HepG2 (cell line): ENCODE data around the gene CCDC88C. TPM values are rescaled to one million over a fixed set of nuclear protein-coding genes. Genes with fewer than 3 reads are reported as not detected.

ENCODE experiments used
- ADNP ChIP-seq: sonication (generic); formaldehyde crosslinking; IDR thresholded peaks from 2 replicates; pipeline ENCODE4 v1.4.0; 2020; ENCODE audit warnings: missing genetic modification reagents
- ASH2L ChIP-seq: fragments of 300-600, 200-600 bp; sonication (generic); IDR thresholded peaks from 2 replicates; pipeline ENCODE4 v1.7.0; 2017; ENCODE audit warnings: low read depth, mild to moderate bottlenecking, moderate library complexity, mixed read lengths, low read length; ENCODE audit not compliant: insufficient read length
- EED ChIP-seq: sonication (generic); formaldehyde crosslinking; IDR thresholded peaks from 2 replicates; pipeline ENCODE4 v1.5.0; 2020; ENCODE audit warnings: mild to moderate bottlenecking, missing genetic modification reagents
- FOSL1 ChIP-seq: sonication (generic); formaldehyde crosslinking; IDR thresholded peaks from 2 replicates; pipeline ENCODE4 v1.9.0; 2021; ENCODE audit warnings: missing genetic modification reagents, borderline replicate concordance
- HIVEP1 ChIP-seq: sonication (generic); formaldehyde crosslinking; IDR thresholded peaks from 2 replicates; pipeline ENCODE4 v1.4.0; 2020; ENCODE audit warnings: mild to moderate bottlenecking, missing genetic modification reagents
- ISL2 ChIP-seq: sonication (generic); formaldehyde crosslinking; IDR thresholded peaks from 2 replicates; pipeline ENCODE4 v1.5.0; 2020; ENCODE audit warnings: missing genetic modification reagents
- KAT7 ChIP-seq: IDR thresholded peaks from 2 replicates; pipeline ENCODE4 v1.6.1; 2018; ENCODE audit warnings: borderline replicate concordance, missing compliant biosample characterization
- KDM1A ChIP-seq: IDR thresholded peaks from 2 replicates; pipeline ENCODE4 v1.6.1; 2016; ENCODE audit warnings: missing compliant biosample characterization
- KLF16 ChIP-seq, 2 experiments: sonication (generic) in 1 of 2; formaldehyde crosslinking in 1 of 2; IDR thresholded peaks; 2 replicates each; pipeline versions ENCODE4 v1.6.1 to v1.8.0; 2016 to 2023; ENCODE audit warnings: missing genetic modification reagents in 2 of 2, missing compliant biosample characterization in 1 of 2
- KLF9 ChIP-seq: IDR thresholded peaks from 2 replicates; pipeline ENCODE4 v1.6.1; 2016; ENCODE audit warnings: low read depth
- NFKBIZ ChIP-seq: IDR thresholded peaks from 2 replicates; pipeline ENCODE4 v1.6.1; 2018; ENCODE audit warnings: missing genetic modification reagents, missing compliant biosample characterization
- RFXAP ChIP-seq: sonication (generic); formaldehyde crosslinking; IDR thresholded peaks from 2 replicates; pipeline ENCODE4 v1.4.0; 2020; ENCODE audit warnings: missing genetic modification reagents, borderline replicate concordance
- RXRA ChIP-seq: sonication (generic); formaldehyde crosslinking; IDR thresholded peaks from 2 replicates; pipeline ENCODE4 v1.5.1; 2020; ENCODE audit warnings: missing genetic modification reagents
- RXRB ChIP-seq: IDR thresholded peaks from 2 replicates; pipeline ENCODE4 v1.6.1; 2016; ENCODE audit warnings: borderline replicate concordance, missing genetic modification reagents, missing compliant biosample characterization
- ZFY ChIP-seq: sonication (generic); formaldehyde crosslinking; IDR thresholded peaks from 2 replicates; pipeline ENCODE4 v1.4.0; 2020; ENCODE audit warnings: missing genetic modification reagents
- ZMYM4 ChIP-seq: sonication (generic); formaldehyde crosslinking; IDR thresholded peaks from 2 replicates; pipeline ENCODE4 v1.8.1; 2023; ENCODE audit warnings: mild to moderate bottlenecking, missing genetic modification reagents
- ZNF251 ChIP-seq: sonication (generic); formaldehyde crosslinking; IDR thresholded peaks from 2 replicates; pipeline ENCODE4 v1.9.0; 2021; ENCODE audit warnings: mild to moderate bottlenecking, missing genetic modification reagents
- ZNF431 ChIP-seq: sonication (generic); formaldehyde crosslinking; IDR thresholded peaks from 2 replicates; pipeline ENCODE4 v1.9.0; 2022; ENCODE audit warnings: missing genetic modification reagents, low read depth, mild to moderate bottlenecking, borderline replicate concordance
- ZNF501 ChIP-seq: sonication (generic); formaldehyde crosslinking; IDR thresholded peaks from 2 replicates; pipeline ENCODE4 v1.5.1; 2020; ENCODE audit warnings: mild to moderate bottlenecking, moderate library complexity, missing genetic modification reagents
- ZNF557 ChIP-seq: sonication (generic); formaldehyde crosslinking; IDR thresholded peaks from 2 replicates; pipeline ENCODE4 v1.4.0; 2020; ENCODE audit warnings: missing genetic modification reagents
- ZNF709 ChIP-seq: sonication (generic); formaldehyde crosslinking; IDR thresholded peaks from 2 replicates; pipeline ENCODE4 v1.5.0; 2020; ENCODE audit warnings: mild to moderate bottlenecking, missing genetic modification reagents
- ZNF792 ChIP-seq: IDR thresholded peaks from 2 replicates; pipeline ENCODE4 v1.6.1; 2016
- polyA plus RNA-seq, 8 experiments: library from polyadenylated mRNA; depleted of rRNA in 3 of 8; stranded (reverse) in 7 of 8; unstranded in 1 of 8; fragments of >200 nt; fragmentation: Illumina TruSeq in 4 of 8; extraction: Trizol in 4 of 8; gene quantifications; 2 replicates each; pipeline versions ENCODE4 v1.2.1 to v1.2.3, GENCODE V29; 2011 to 2016; ENCODE audit warnings: low read depth in 4 of 8, missing spikeins in 1 of 8, mixed read lengths in 1 of 8; ENCODE audit not compliant: insufficient read depth in 1 of 8
- total RNA-seq, 5 experiments: library from RNA; depleted of rRNA; stranded (reverse); fragments of >200 nt; fragmentation: Illumina TruSeq; extraction: Trizol; gene quantifications; 2 replicates each; pipeline ENCODE4 v1.2.3, GENCODE V29; 2016; ENCODE audit warnings: low read depth in 1 of 5
- TF ChIP-seq, protein P1 (sequence below): sonication (generic); formaldehyde crosslinking; IDR thresholded peaks from 2 replicates; pipeline ENCODE4 v1.8.1; 2023; ENCODE audit warnings: mild to moderate bottlenecking, inconsistent platforms, moderate library complexity, missing genetic modification reagents, borderline replicate concordance
- TF ChIP-seq, protein P2 (sequence below): IDR thresholded peaks from 2 replicates; pipeline ENCODE4 v1.6.1; 2016; ENCODE audit warnings: low read depth, control low read depth
- TF ChIP-seq, protein P3 (sequence below): sonication (generic); formaldehyde crosslinking; IDR thresholded peaks from 2 replicates; pipeline ENCODE4 v1.5.0; 2020; ENCODE audit warnings: mild to moderate bottlenecking, missing genetic modification reagents
- TF ChIP-seq, protein P4 (sequence below): sonication (generic); formaldehyde crosslinking; IDR thresholded peaks from 2 replicates; pipeline ENCODE4 v1.9.0; 2022; ENCODE audit warnings: missing genetic modification reagents, mild to moderate bottlenecking, borderline replicate concordance

Gene CCDC88C
- total and polyA plus RNA-seq, 2 of the 13 experiments (the other 11 are each of a cell fraction or from before 2014, with no cell fraction given) = 3.6 to 11.7 TPM

DNA sequence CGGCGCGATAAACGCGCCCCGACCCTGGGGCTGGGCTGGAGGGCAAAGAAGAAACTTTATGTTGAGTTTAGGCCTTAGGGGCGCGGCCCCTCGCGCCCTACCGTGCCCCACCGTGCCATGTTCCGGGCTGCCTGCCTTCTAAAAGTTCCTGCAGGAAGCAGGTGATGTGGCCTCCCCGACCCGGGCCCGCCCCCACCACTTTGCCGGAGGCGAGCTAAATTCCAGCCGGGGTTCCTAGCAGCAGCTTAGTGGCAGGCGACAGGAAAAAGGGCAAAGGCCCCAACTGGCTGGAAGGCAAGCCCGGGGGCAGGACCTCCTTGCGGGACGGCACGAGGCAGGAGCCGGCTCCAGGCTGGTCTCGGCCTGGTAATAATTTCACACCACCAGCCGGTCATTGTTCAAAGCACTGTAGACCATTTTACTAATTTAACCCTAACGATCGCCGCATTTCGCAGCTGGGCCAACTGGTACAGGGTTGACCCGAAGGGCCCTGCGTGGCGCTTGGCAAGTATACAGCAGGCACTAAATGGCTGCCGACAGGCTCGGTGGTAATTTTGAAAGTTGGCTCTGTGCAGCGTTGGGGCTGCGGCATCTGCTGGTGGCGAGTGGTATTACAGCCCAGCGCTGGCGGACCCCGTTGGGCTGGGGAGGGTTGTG lies 895 bp upstream of the CCDC88C start (continued):
- peak; percentile 57; the same call in 1 of the 2 replicates for TF ChIP-seq ZFY (CRISPR knock-in tag)
- TF ChIP-seq FOSL1 = no peak
- peak; percentile 78 for TF ChIP-seq KDM1A (CRISPR knock-in tag)
- no peak for TF ChIP-seq ZNF557 (CRISPR knock-in tag)
- TF ChIP-seq ISL2 (CRISPR knock-in tag) = 0 out of 2 replicates have a peak, but pooled peaks have one; percentile 15
- TF ChIP-seq, protein P1, sequence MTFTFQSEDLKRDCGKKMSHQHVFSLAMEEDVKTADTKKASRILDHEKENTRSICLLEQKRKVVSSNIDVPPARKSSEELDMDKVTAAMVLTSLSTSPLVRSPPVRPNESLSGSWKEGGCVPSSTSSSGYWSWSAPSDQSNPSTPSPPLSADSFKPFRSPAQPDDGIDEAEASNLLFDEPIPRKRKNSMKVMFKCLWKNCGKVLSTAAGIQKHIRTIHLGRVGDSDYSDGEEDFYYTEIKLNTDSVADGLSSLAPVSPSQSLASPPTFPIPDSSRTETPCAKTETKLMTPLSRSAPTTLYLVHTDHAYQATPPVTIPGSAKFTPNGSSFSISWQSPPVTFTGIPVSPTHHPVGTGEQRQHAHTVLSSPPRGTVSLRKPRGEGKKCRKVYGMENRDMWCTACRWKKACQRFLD (CRISPR knock-in tag) = peak; percentile 46; the same call in 1 of the 2 replicates
- TF ChIP-seq KAT7 = no peak
- 0 out of 2 replicates have a peak, but pooled peaks have one; percentile 5 for TF ChIP-seq ZNF251 (CRISPR knock-in tag)
- TF ChIP-seq ZNF792 = 0 out of 2 replicates have a peak, but pooled peaks have one; percentile 50
- TF ChIP-seq ADNP (CRISPR knock-in tag) = peak; percentile 73; the same call in 1 of the 2 replicates
- no peak for TF ChIP-seq RXRB (CRISPR knock-in tag)
- TF ChIP-seq ZNF709 (CRISPR knock-in tag) = 0 out of 2 replicates have a peak, but pooled peaks have one; percentile 12
- TF ChIP-seq ZNF431 = peak; percentile 1; the same call in 1 of the 2 replicates
- TF ChIP-seq, protein P2, sequence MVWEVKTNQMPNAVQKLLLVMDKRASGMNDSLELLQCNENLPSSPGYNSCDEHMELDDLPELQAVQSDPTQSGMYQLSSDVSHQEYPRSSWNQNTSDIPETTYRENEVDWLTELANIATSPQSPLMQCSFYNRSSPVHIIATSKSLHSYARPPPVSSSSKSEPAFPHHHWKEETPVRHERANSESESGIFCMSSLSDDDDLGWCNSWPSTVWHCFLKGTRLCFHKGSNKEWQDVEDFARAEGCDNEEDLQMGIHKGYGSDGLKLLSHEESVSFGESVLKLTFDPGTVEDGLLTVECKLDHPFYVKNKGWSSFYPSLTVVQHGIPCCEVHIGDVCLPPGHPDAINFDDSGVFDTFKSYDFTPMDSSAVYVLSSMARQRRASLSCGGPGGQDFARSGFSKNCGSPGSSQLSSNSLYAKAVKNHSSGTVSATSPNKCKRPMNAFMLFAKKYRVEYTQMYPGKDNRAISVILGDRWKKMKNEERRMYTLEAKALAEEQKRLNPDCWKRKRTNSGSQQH (CRISPR knock-in tag) = no peak
- 0 out of 2 replicates have a peak, but pooled peaks have one; percentile 50 for TF ChIP-seq NFKBIZ (CRISPR knock-in tag)
- peak; percentile 30; the same call in 1 of the 2 replicates for TF ChIP-seq RFXAP (CRISPR knock-in tag)
- peak; percentile 85; the same call in 1 of the 2 replicates for TF ChIP-seq EED (CRISPR knock-in tag)
- TF ChIP-seq RXRA (CRISPR knock-in tag) = peak; percentile 25; the same call in 1 of the 2 replicates
- 0 out of 2 replicates have a peak, but pooled peaks have one; percentile 32 for TF ChIP-seq KLF9
- TF ChIP-seq ASH2L = no peak
- peak; percentile 19; the same call in 1 of the 2 replicates for TF ChIP-seq ZMYM4
- peak; percentile 77 for TF ChIP-seq ZNF501
- TF ChIP-seq, protein P3, sequence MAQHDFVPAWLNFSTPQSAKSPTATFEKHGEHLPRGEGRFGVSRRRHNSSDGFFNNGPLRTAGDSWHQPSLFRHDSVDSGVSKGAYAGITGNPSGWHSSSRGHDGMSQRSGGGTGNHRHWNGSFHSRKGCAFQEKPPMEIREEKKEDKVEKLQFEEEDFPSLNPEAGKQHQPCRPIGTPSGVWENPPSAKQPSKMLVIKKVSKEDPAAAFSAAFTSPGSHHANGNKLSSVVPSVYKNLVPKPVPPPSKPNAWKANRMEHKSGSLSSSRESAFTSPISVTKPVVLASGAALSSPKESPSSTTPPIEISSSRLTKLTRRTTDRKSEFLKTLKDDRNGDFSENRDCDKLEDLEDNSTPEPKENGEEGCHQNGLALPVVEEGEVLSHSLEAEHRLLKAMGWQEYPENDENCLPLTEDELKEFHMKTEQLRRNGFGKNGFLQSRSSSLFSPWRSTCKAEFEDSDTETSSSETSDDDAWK = no peak
- no peak for TF ChIP-seq KLF16 (CRISPR knock-in tag; IDR thresholded peaks at IDR 0.05)
- TF ChIP-seq, protein P4, sequence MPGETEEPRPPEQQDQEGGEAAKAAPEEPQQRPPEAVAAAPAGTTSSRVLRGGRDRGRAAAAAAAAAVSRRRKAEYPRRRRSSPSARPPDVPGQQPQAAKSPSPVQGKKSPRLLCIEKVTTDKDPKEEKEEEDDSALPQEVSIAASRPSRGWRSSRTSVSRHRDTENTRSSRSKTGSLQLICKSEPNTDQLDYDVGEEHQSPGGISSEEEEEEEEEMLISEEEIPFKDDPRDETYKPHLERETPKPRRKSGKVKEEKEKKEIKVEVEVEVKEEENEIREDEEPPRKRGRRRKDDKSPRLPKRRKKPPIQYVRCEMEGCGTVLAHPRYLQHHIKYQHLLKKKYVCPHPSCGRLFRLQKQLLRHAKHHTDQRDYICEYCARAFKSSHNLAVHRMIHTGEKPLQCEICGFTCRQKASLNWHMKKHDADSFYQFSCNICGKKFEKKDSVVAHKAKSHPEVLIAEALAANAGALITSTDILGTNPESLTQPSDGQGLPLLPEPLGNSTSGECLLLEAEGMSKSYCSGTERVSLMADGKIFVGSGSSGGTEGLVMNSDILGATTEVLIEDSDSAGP (CRISPR knock-in tag) = peak; percentile 56; the same call in 1 of the 2 replicates
- TF ChIP-seq HIVEP1 (CRISPR knock-in tag) = peak; percentile 33; the same call in 1 of the 2 replicates
